Fibroblast of lung (primary cell): ENCODE measurements around the gene SSH2. TPM values are rescaled to one million over a fixed set of nuclear protein-coding genes. Genes with fewer than 3 reads are reported as not detected.

Experiments
- DNase-seq, 2 donors: peaks; one replicate each; pipeline versions ENCODE4 v3.0.0 to v3.0.0-alpha.2; 2010; ENCODE audit warnings: low read depth in 2 of 2
- H2AFZ ChIP-seq: 2 replicates; pipeline ENCODE4 v1.5.1; 2012; ENCODE audit warnings: low read length, control low read depth, inconsistent platforms
- H3K27ac ChIP-seq: 2 replicates; pipeline ENCODE4 v1.5.1; 2011; ENCODE audit warnings: low read length, control low read depth; ENCODE audit not compliant: insufficient read depth
- H3K27me3 ChIP-seq: 2 replicates; pipeline ENCODE4 v1.5.1; 2011; ENCODE audit warnings: mild to moderate bottlenecking, low read length; ENCODE audit not compliant: control insufficient read depth, insufficient read depth
- H3K36me3 ChIP-seq: 2 replicates; pipeline ENCODE4 v1.5.1; 2011; ENCODE audit warnings: low read length; ENCODE audit not compliant: control insufficient read depth, insufficient read depth
- H3K4me1 ChIP-seq: 2 replicates; pipeline ENCODE4 v1.5.1; 2011; ENCODE audit warnings: low read length; ENCODE audit not compliant: control insufficient read depth, insufficient read depth; ENCODE audit errors: extremely low read depth
- H3K4me2 ChIP-seq: 2 replicates; pipeline ENCODE4 v1.5.1; 2011; ENCODE audit warnings: low read length, control low read depth; ENCODE audit not compliant: insufficient read depth; ENCODE audit errors: extremely low read depth
- H3K4me3 ChIP-seq, 4 experiments: fragments of 200-600 bp in 1 of 4; sonication (generic) in 1 of 4; replicated peaks in 1 of 4; 2 replicates each; pipeline ENCODE4 v1.5.1; 2011 to 2016; ENCODE audit warnings: low read length in 4 of 4, low read depth in 3 of 4, mild to moderate bottlenecking in 3 of 4, control low read depth in 2 of 4, inconsistent platforms in 1 of 4, mixed read lengths in 1 of 4; ENCODE audit not compliant: insufficient read depth in 1 of 4; ENCODE audit errors: control extremely low read depth in 1 of 4
- H3K79me2 ChIP-seq: 2 replicates; pipeline ENCODE4 v1.5.1; 2012; ENCODE audit warnings: mild to moderate bottlenecking, low read length, inconsistent platforms; ENCODE audit not compliant: control insufficient read depth, insufficient read depth
- H3K9ac ChIP-seq: 2 replicates; pipeline ENCODE4 v1.5.1; 2011; ENCODE audit warnings: mild to moderate bottlenecking, low read length, control low read depth; ENCODE audit not compliant: insufficient read depth
- H3K9me3 ChIP-seq: 2 replicates; pipeline ENCODE4 v1.5.1; 2012; ENCODE audit warnings: low read depth, low read length; ENCODE audit not compliant: control insufficient read depth, insufficient read depth
- H4K20me1 ChIP-seq: 2 replicates; pipeline ENCODE4 v1.5.1; 2011; ENCODE audit warnings: low read length; ENCODE audit not compliant: control insufficient read depth, insufficient read depth; ENCODE audit errors: extremely low read depth
- CTCF ChIP-seq, 2 donors: IDR thresholded peaks in 1 of 2; conservative IDR thresholded peaks in 1 of 2; 1 replicate in 1 of 2; 2 replicates in 1 of 2; pipeline ENCODE4 v1.5.1; 2011 to 2012; ENCODE audit warnings: low read length in 2 of 2, control low read depth in 1 of 2, inconsistent platforms in 1 of 2, low read depth in 1 of 2, mild to moderate bottlenecking in 1 of 2
- EZH2 ChIP-seq: IDR thresholded peaks from 2 replicates; pipeline ENCODE4 v1.5.1; 2012; ENCODE audit warnings: low read length, control low read depth, mild to moderate bottlenecking; ENCODE audit errors: missing control alignments
- polyA plus RNA-seq, 2 donors: library from polyadenylated mRNA; depleted of rRNA in 1 of 2; stranded (reverse) in 1 of 2; unstranded in 1 of 2; fragments of >200 nt; gene quantifications; 2 replicates each; pipeline ENCODE4 v1.2.1, GENCODE V29; 2011 to 2012; ENCODE audit warnings: missing spikeins in 1 of 2
- total RNA-seq: library from RNA; depleted of rRNA; stranded (reverse); fragments of >200 nt; gene quantifications from 2 replicates; pipeline ENCODE4 v1.2.1, GENCODE V29; 2014

SSH2 gene
- total and polyA plus RNA-seq, 2 donors (not counting 1 experiment from before 2014, with no cell fraction given), result 21.0 to 30.2 TPM

DNA sequence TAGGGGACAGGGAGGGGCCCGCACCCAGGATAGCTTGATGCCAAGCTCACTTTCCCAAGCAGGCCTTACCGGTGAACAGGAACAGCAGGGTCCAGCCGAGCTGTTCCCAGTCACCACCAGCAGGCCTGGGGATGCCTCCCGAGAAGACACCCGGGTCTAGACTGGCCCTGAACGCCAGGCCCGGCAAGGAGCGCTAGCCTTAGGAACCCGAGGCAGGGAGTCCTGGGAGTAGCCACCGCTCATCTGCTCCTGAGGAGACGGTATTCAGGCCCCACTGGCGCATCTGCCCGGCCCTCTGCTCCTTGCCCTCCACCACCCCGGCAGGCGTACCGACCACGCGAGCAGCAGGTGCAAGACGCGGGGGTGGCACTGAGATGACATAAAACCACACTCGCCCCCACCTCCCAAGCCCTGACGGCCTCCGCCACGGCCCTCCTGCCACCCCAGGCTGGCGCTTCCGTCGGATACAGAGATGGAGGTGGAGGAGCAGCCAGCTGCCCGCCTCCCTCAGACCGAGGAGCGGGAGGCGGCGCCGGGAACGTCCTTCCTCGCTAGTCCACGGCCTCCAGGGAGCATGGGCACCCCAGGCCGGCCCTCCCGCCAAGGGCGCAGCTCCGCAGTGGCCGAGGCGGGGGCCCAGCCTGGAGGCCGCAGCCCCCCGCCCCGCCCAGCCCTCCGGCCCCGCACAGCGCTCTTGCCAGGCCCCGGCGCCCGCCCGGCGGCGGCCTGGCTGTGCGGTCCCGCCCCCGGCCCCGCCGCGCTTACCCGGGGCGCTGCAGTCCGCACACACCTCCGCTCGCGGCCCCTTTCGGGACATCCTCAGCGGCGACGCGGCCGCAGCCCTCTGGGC is 341.2 kb downstream of the SSH2 start:
- TF ChIP-seq EZH2, result no peak
- no peak for TF ChIP-seq CTCF (conservative IDR thresholded peaks at IDR 0.05 in 1 of 2, IDR thresholded peaks at IDR 0.05 in 1 of 2; ENCODE audit: low read depth in 1 of 2, low read length in 2 of 2)
- no peaks in the 10 kb centered on the region for H3K9me3 ChIP-seq
- H3K9ac ChIP-seq, result peak overlapping the region; percentile 39
- peak overlapping the region; percentile 36 for H3K27ac ChIP-seq
- H3K4me1 ChIP-seq, result peaks cover 20% of the 10 kb centered on the region
- DNase-seq, result peak; percentile 9 to 24
- no peaks in the 10 kb centered on the region for H4K20me1 ChIP-seq
- H3K79me2 ChIP-seq, result peaks cover 45% of the 10 kb centered on the region
- peak overlapping the region; percentile 94 for H3K4me2 ChIP-seq
- H3K27me3 ChIP-seq, result no peaks in the 10 kb centered on the region
- H2AFZ ChIP-seq, result peak overlapping the region; percentile 29
- H3K36me3 ChIP-seq, result no peaks in the 10 kb centered on the region
- H3K4me3 ChIP-seq, result peak overlapping the region; percentile 72 to 85 (median 80)

- H2AFZ ChIP-seq, result no peak overlapping the region
- H3K27ac ChIP-seq, result peak overlapping the region; percentile 36
- peak overlapping the region; percentile 94 for H3K4me2 ChIP-seq
- peak in 1 of 2 donors; percentile 12 for DNase-seq
- peaks cover 4% of the 10 kb centered on the region for H3K36me3 ChIP-seq
- peaks cover 52% of the 10 kb centered on the region for H3K79me2 ChIP-seq
- H3K9me3 ChIP-seq, result no peaks in the 10 kb centered on the region
- peaks cover 20% of the 10 kb centered on the region for H3K4me1 ChIP-seq
- no peaks in the 10 kb centered on the region for H3K27me3 ChIP-seq
- H3K4me3 ChIP-seq, result peak overlapping the region; percentile 72 to 85 (median 80)
- no peak for TF ChIP-seq EZH2
- no peak for TF ChIP-seq CTCF (conservative IDR thresholded peaks at IDR 0.05 in 1 of 2, IDR thresholded peaks at IDR 0.05 in 1 of 2; ENCODE audit: low read depth in 1 of 2, low read length in 2 of 2)
- no peaks in the 10 kb centered on the region for H4K20me1 ChIP-seq
- H3K9ac ChIP-seq, result peak overlapping the region; percentile 39
Observed at GRCh38 chr17:29588017-29588561, 341.9 kb downstream of the SSH2 start.

DNA sequence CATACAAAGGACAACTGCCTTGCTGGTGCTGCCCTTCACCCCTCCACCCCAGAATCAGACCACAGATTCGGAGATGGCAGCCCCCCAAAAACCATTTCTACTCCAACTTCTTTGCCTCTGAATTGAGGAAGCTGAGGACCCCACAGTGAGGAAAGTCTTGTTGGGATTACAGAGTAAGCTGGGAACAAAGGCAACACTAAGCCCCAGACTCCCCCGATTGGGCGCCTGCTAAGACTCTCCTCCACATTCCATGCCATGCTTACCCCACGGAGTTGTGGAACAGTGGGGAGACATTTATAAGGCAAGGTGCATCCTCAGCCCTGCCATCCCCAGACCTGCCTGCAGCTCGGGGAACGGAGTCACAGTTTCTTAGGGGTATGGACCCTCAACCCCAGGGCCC is 342.4 kb downstream of the SSH2 start:
- Histone ChIP-seq H3K36me3 (peaks cover 8% of the 10 kb centered on the region), H3K4me1 (peaks cover 19% of the 10 kb centered on the region), H3K27ac (no peak overlapping the region), H3K9me3 (no peaks in the 10 kb centered on the region), H2AFZ (no peak overlapping the region), H3K4me2 (peak overlapping the region; percentile 94), H3K4me3 (peak overlapping the region; percentile 72 to 85 (median 80)), H3K9ac (no peak overlapping the region), H3K79me2 (peaks cover 52% of the 10 kb centered on the region), H3K27me3 (no peaks in the 10 kb centered on the region), H4K20me1 (no peaks in the 10 kb centered on the region)
- no peak for DNase-seq
- TF ChIP-seq EZH2 (no peak), CTCF (conservative IDR thresholded peaks at IDR 0.05 in 1 of 2, IDR thresholded peaks at IDR 0.05 in 1 of 2; ENCODE audit: low read depth in 1 of 2, low read length in 2 of 2) (no peak)
